SK-N-SH (cell line): ENCODE measurements around the gene LETM1. TPM values are rescaled to one million over a fixed set of nuclear protein-coding genes. Genes with fewer than 3 reads are reported as not detected.

Source experiments
- CTCF ChIA-PET: fragments of 300-600, 350-600 bp; formaldehyde crosslinking; extraction: SDS; loops from one replicate; lab custom pipeline; 2021; lab: Yijun Ruan, JAX
- POLR2A ChIA-PET: fragments of 350-600 bp; sonication (Branson Sonifier 250); formaldehyde crosslinking; extraction: SDS; loops from one replicate; lab custom pipeline; 2020; ENCODE audit warnings: antibody characterized with exemption, inconsistent platforms; lab: Yijun Ruan, JAX
- DNase-seq: peaks from one replicate; pipeline ENCODE4 v3.0.0; 2012
- H2AFZ ChIP-seq: fragments of 200-600 bp; sonication (generic); 2 replicates; pipeline ENCODE4 v1.8.1; 2016; ENCODE audit warnings: antibody characterized with exemption, mild to moderate bottlenecking, low read depth
- H3F3A ChIP-seq: fragments of 200-600 bp; sonication (generic); replicated peaks from 2 replicates; pipeline ENCODE3; 2016; ENCODE audit warnings: antibody characterized with exemption, mild to moderate bottlenecking; ENCODE audit not compliant: insufficient read depth
- H3K27ac ChIP-seq, 2 experiments: fragments of 200-500 bp in 1 of 2; fragments of 200-600 bp in 1 of 2; sonication (Bioruptor generic) in 1 of 2; sonication (generic), shearing (Covaris generic) in 1 of 2; 2 replicates each; pipeline versions ENCODE4 v1.5.1 to v1.6.1; 2014 to 2016; ENCODE audit warnings: low read depth in 2 of 2, inconsistent platforms in 1 of 2, low read length in 1 of 2, mild to moderate bottlenecking in 1 of 2, mixed read lengths in 1 of 2
- H3K27me3 ChIP-seq: fragments of 200-600 bp; sonication (generic), shearing (Covaris generic); 2 replicates; pipeline ENCODE4 v1.6.1; 2016; ENCODE audit warnings: mixed run types; ENCODE audit not compliant: insufficient read depth
- H3K36me3 ChIP-seq, 2 experiments: fragments of 200-500 bp in 1 of 2; fragments of 200-600 bp in 1 of 2; sonication (Bioruptor generic) in 1 of 2; sonication (generic) in 1 of 2; replicated peaks in 1 of 2; 2 replicates each; pipeline versions ENCODE3 to v1.5.1; 2014 to 2016; ENCODE audit warnings: low read length in 1 of 2, mild to moderate bottlenecking in 1 of 2; ENCODE audit not compliant: insufficient read depth in 2 of 2, control insufficient read depth in 1 of 2
- H3K4me1 ChIP-seq, 2 experiments: fragments of 200-500 bp in 1 of 2; fragments of 200-600 bp in 1 of 2; sonication (Bioruptor generic) in 1 of 2; sonication (generic), shearing (Covaris generic) in 1 of 2; 2 replicates each; pipeline versions ENCODE4 v1.5.1 to v1.6.1; 2014 to 2016; ENCODE audit warnings: low read depth in 1 of 2, low read length in 1 of 2, mixed run types in 1 of 2; ENCODE audit not compliant: insufficient read depth in 2 of 2, control insufficient read depth in 1 of 2
- H3K4me2 ChIP-seq: fragments of 200-600 bp; sonication (generic), shearing (Covaris generic); 2 replicates; pipeline ENCODE4 v1.6.1; 2017; ENCODE audit warnings: mixed run types
- H3K4me3 ChIP-seq, 2 experiments: fragments of 200-500 bp in 1 of 2; fragments of 200-600 bp in 1 of 2; sonication (Bioruptor generic) in 1 of 2; sonication (generic), shearing (Covaris generic) in 1 of 2; 2 replicates each; pipeline versions ENCODE4 v1.5.1 to v1.8.1; 2014 to 2016; ENCODE audit warnings: low read depth in 2 of 2, inconsistent platforms in 1 of 2, low read length in 1 of 2, mild to moderate bottlenecking in 1 of 2, mixed read lengths in 1 of 2, moderate library complexity in 1 of 2
- H3K79me2 ChIP-seq: fragments of 200-600 bp; sonication (generic); 2 replicates; pipeline ENCODE4 v1.8.1; 2017; ENCODE audit warnings: mild to moderate bottlenecking; ENCODE audit not compliant: insufficient read depth
- H3K9ac ChIP-seq: fragments of 200-600 bp; sonication (generic); 2 replicates; pipeline ENCODE4 v1.6.1; 2017; ENCODE audit warnings: mixed run types
- H3K9me2 ChIP-seq: fragments of 200-600 bp; sonication (generic); 2 replicates; pipeline ENCODE4 v1.6.1; 2017; ENCODE audit warnings: mixed run types
- H3K9me3 ChIP-seq: fragments of 200-600 bp; sonication (generic); 2 replicates; pipeline ENCODE4 v1.6.1; 2017; ENCODE audit warnings: mixed run types, mild to moderate bottlenecking, moderate library complexity
- H4K20me1 ChIP-seq: fragments of 200-600 bp; sonication (generic); 2 replicates; pipeline ENCODE4 v1.6.1; 2017; ENCODE audit warnings: mild to moderate bottlenecking, mixed run types; ENCODE audit not compliant: insufficient read depth
- CHD2 ChIP-seq: fragments of 150-350 bp; IDR thresholded peaks from 2 replicates; pipeline ENCODE4 v1.6.1; 2018; ENCODE audit warnings: low read length; ENCODE audit not compliant: partially characterized antibody
- ELF1 ChIP-seq: IDR thresholded peaks from 2 replicates; pipeline ENCODE4 v1.4.0; 2012
- EP300 ChIP-seq, 2 experiments: IDR thresholded peaks; 2 replicates each; pipeline versions ENCODE4 v1.4.0 to v1.6.1; 2012; ENCODE audit warnings: borderline replicate concordance in 1 of 2, low read depth in 1 of 2, low read length in 1 of 2
- FOXJ3 ChIP-seq: sonication (generic); formaldehyde crosslinking; IDR thresholded peaks from 2 replicates; pipeline ENCODE4 v1.5.1; 2020; ENCODE audit warnings: mild to moderate bottlenecking, missing genetic modification reagents
- FOXM1 ChIP-seq: IDR thresholded peaks from 2 replicates; pipeline ENCODE4 v1.4.0; 2012; ENCODE audit warnings: low read depth, mild to moderate bottlenecking
- GATA2 ChIP-seq: sonication (generic); formaldehyde crosslinking; IDR thresholded peaks from 2 replicates; pipeline ENCODE4 v1.5.0; 2020; ENCODE audit warnings: mild to moderate bottlenecking, missing genetic modification reagents
- MEF2A ChIP-seq: IDR thresholded peaks from 2 replicates; pipeline ENCODE4 v1.4.0; 2012; ENCODE audit warnings: low read depth, borderline replicate concordance
- MXI1 ChIP-seq: IDR thresholded peaks from 2 replicates; pipeline ENCODE4 v1.6.1; 2012; ENCODE audit warnings: mild to moderate bottlenecking, low read depth, low read length, improper control_type of control experiment
- NFIC ChIP-seq: IDR thresholded peaks from 2 replicates; pipeline ENCODE4 v1.4.0; 2012; ENCODE audit warnings: borderline replicate concordance
- POLR2AphosphoS5 ChIP-seq: IDR thresholded peaks from 2 replicates; pipeline ENCODE4 v1.6.1; 2012; ENCODE audit warnings: low read depth, low read length
- RAD21 ChIP-seq: IDR thresholded peaks from 2 replicates; pipeline ENCODE4 v1.6.1; 2012; ENCODE audit warnings: mild to moderate bottlenecking, low read length
- RFX5 ChIP-seq: IDR thresholded peaks from 2 replicates; pipeline ENCODE4 v1.6.1; 2012; ENCODE audit warnings: mild to moderate bottlenecking, improper control_type of control experiment, low read length
- SIN3A ChIP-seq: IDR thresholded peaks from 2 replicates; pipeline ENCODE4 v1.6.1; 2012; ENCODE audit warnings: low read depth, mild to moderate bottlenecking, low read length, moderate library complexity, borderline replicate concordance
- SMC3 ChIP-seq: IDR thresholded peaks from 2 replicates; pipeline ENCODE4 v1.6.1; 2012; ENCODE audit warnings: low read depth, low read length, improper control_type of control experiment
- TAF1 ChIP-seq: IDR thresholded peaks from 2 replicates; pipeline ENCODE4 v1.6.1; 2012; ENCODE audit warnings: low read depth, mild to moderate bottlenecking, low read length, moderate library complexity, borderline replicate concordance
- USF2 ChIP-seq: fragments of 150-350 bp; IDR thresholded peaks from 2 replicates; pipeline ENCODE4 v1.6.1; 2017; ENCODE audit warnings: antibody characterized with exemption, low read length, low read depth, borderline replicate concordance
- YY1 ChIP-seq: IDR thresholded peaks from 2 replicates; pipeline ENCODE4 v1.4.0; 2012; ENCODE audit warnings: low read depth, mild to moderate bottlenecking
- ZBTB33 ChIP-seq: IDR thresholded peaks from 2 replicates; pipeline ENCODE4 v1.4.0; 2012; ENCODE audit warnings: low read depth, borderline replicate concordance
- WGBS: methylation state at CpG from one replicate; pipeline ENCODE4 v1.1.6; 2017; ENCODE audit warnings: low lambda C conversion rate; 5-methylcytosine and 5-hydroxymethylcytosine counted together
- polyA plus RNA-seq, 3 experiments: library from polyadenylated mRNA; depleted of rRNA; stranded (reverse); fragments of >200 nt; gene quantifications; 2 replicates each; pipeline ENCODE4 v1.2.3, GENCODE V29; 2012
- TF ChIP-seq, protein P1 (sequence below): IDR thresholded peaks from 2 replicates; pipeline ENCODE4 v1.4.0; 2012; ENCODE audit warnings: low read depth

Gene LETM1
- polyA plus RNA-seq, 1 of the 3 experiments (the other 2 are of a cell fraction), result 25.8 TPM

DNA sequence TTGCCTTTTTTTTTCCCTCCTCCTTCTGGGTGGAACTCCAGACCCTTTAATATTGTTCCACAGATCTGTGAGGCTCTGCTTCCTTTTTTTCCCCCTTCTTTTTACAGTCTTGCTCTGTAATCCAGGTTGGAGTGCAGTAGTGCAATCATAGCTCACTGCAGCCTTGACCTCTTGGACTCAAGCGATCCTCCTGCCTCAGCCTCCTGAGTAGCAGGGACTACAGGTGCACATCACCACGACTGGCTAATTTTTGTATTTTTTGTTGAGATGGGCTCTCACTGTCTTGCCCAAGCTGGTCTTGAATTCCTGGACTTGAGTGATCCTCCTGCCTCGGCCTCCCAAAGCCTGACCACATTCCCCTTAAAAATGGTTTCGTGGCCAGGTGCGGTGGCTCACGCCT is 42.1 kb upstream of the LETM1 start:
- no peaks in the 10 kb centered on the region for H3K9me2 ChIP-seq
- H3K9ac ChIP-seq, result no peak overlapping the region
- no peak overlapping the region for H3K4me2 ChIP-seq
- peaks cover 19 to 26% of the 10 kb centered on the region in 2 experiments for H3K36me3 ChIP-seq
- ChIA-PET POLR2A (no interaction called here), CTCF (interaction anchor here (1.1 to 9.0 kb wide), 14 partner anchors 8 to 164 kb away, joined by 3 to 104 read pairs (median 19); partner anchors contain the start of genes LETM1 and NSD2)
- no peaks in the 10 kb centered on the region for H3K9me3 ChIP-seq
- peaks cover 0 to 7% of the 10 kb centered on the region in 2 experiments; a peak in 1 of 4 replicates for H3K4me1 ChIP-seq
- peaks cover 87% of the 10 kb centered on the region for H4K20me1 ChIP-seq
- TF ChIP-seq CHD2, result no peak
- no peak for TF ChIP-seq RFX5
- TF ChIP-seq FOXM1, result no peak
- H3K4me3 ChIP-seq, result no peak overlapping the region
- peaks cover 18% of the 10 kb centered on the region for H3F3A ChIP-seq
- no peaks in the 10 kb centered on the region for H3K27me3 ChIP-seq
- whole genome bisulfite sequencing, result 95% methylated on average over 6 of the region's 6 CpGs
- H3K27ac ChIP-seq, result no peak overlapping the region
- no peak for DNase-seq
- H2AFZ ChIP-seq, result no peak overlapping the region
- peaks cover 100% of the 10 kb centered on the region for H3K79me2 ChIP-seq

GRCh38 chr4:1896658-1896991 is 40.7 kb upstream of the LETM1 start:
- Histone ChIP-seq H4K20me1 (peaks cover 87% of the 10 kb centered on the region), H3K27ac (no peak overlapping the region), H3K9ac (no peak overlapping the region), H3K4me2 (no peak overlapping the region), H3K9me3 (no peaks in the 10 kb centered on the region), H3K9me2 (no peaks in the 10 kb centered on the region), H3K27me3 (no peaks in the 10 kb centered on the region), H3K4me3 (no peak overlapping the region), H3K79me2 (peaks cover 100% of the 10 kb centered on the region), H3K36me3 (peaks cover 15 to 18% of the 10 kb centered on the region in 2 experiments), H2AFZ (no peak overlapping the region), H3F3A (peaks cover 18% of the 10 kb centered on the region), H3K4me1 (peaks cover 0 to 7% of the 10 kb centered on the region in 2 experiments; a peak in 1 of 4 replicates)
- ChIA-PET CTCF (interaction anchor here (1.4 to 9.0 kb wide), 3 partner anchors 11 to 39 kb away, joined by 4 to 104 read pairs (median 90); no protein-coding TSS in a partner anchor), POLR2A (no interaction called here)
- WGBS, result 92% methylated on average over 6 of the region's 6 CpGs
- TF ChIP-seq RAD21, result no peak
- no peak for TF ChIP-seq NFIC
- TF ChIP-seq ELF1, result no peak
- TF ChIP-seq FOXM1, result no peak
- TF ChIP-seq MXI1, result no peak
- TF ChIP-seq YY1, result no peak
- no peak for TF ChIP-seq CHD2
- DNase-seq, result no peak

DNA sequence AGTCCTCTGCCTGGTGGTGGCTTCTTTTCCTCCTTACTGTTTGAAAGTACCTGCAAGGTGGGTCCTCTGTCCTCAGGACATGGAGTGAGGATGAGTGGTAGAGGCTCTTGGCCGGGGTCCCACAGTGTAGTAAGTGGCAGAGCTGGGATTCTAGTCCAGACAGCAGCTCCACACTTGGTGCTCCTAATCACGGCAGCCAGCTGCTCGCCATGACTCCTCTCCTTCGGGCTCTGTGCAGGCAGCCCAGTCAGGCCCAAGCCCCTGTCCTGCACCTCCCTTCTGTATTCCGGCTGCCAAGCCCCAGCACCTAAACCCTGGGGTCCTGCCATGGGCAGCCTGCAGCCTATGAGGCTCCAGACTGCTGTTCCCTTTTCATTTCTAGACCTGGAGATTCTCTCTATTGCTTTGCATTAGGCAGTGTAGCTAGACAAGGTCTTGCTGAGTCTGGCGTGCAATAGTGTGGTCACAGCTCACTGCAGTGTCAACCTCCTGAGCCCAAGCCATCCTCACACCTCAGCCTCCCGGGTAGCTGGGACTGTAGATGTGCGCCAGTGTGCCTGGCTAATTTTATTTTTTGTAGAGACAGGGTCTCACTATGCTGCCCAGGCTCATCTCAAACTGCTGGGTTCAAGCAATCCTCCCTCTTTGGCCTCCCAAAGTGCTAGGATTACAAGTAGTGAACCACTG is 40.2 kb upstream of the LETM1 start:
- H3K4me1 ChIP-seq, result peaks cover 0 to 7% of the 10 kb centered on the region in 2 experiments; a peak in 1 of 4 replicates
- no peak for DNase-seq
- H3K27ac ChIP-seq, result no peak overlapping the region
- H3K9ac ChIP-seq, result no peak overlapping the region
- peaks cover 87% of the 10 kb centered on the region for H4K20me1 ChIP-seq
- CTCF ChIA-PET, result interaction anchor here (1.1 to 9.0 kb wide), 3 partner anchors 11 to 39 kb away, joined by 4 to 104 read pairs (median 5); no protein-coding TSS in a partner anchor
- WGBS, result 88% methylated on average over 4 of the region's 8 CpGs
- no peaks in the 10 kb centered on the region for H3K27me3 ChIP-seq
- no peaks in the 10 kb centered on the region for H3K9me3 ChIP-seq
- H3K36me3 ChIP-seq, result peaks cover 10 to 17% of the 10 kb centered on the region in 2 experiments
- H2AFZ ChIP-seq, result no peak overlapping the region
- H3F3A ChIP-seq, result peaks cover 18% of the 10 kb centered on the region
- H3K9me2 ChIP-seq, result no peaks in the 10 kb centered on the region
- no peak overlapping the region for H3K4me2 ChIP-seq
- H3K79me2 ChIP-seq, result peaks cover 100% of the 10 kb centered on the region
- H3K4me3 ChIP-seq, result no peak overlapping the region
- POLR2A ChIA-PET, result no interaction called here
- TF ChIP-seq FOXJ3 (CRISPR knock-in tag) (no peak), RFX5 (no peak), ZBTB33 (no peak), SIN3A (no peak), EP300 (IDR thresholded peaks at IDR 0.05; ENCODE audit: borderline replicate concordance in 1 of 2, low read depth in 1 of 2, low read length in 1 of 2) (no peak), GATA2 (no peak), MEF2A (no peak), SMC3 (no peak), FOXM1 (no peak), USF2 (no peak), RAD21 (no peak), POLR2AphosphoS5 (no peak), MXI1 (no peak), TAF1 (no peak)
- TF ChIP-seq, protein P1, sequence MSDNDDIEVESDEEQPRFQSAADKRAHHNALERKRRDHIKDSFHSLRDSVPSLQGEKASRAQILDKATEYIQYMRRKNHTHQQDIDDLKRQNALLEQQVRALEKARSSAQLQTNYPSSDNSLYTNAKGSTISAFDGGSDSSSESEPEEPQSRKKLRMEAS, result no peak
